Gastrocnemius medialis (tissue), 4 donors: ENCODE results near the gene EPM2AIP1.

Experiments
- CTCF ChIP-seq, 5 experiments: fragments of 450-650 bp in 3 of 5; fragments of 200-600 bp in 2 of 5; sonication (generic) in 2 of 5; IDR thresholded peaks in 4 of 5; conservative IDR thresholded peaks in 1 of 5; 1 replicate in 4 of 5; 2 replicates in 1 of 5; pipeline ENCODE4 v1.5.1; 2016 to 2019; ENCODE audit warnings: antibody characterized with exemption in 5 of 5, mild to moderate bottlenecking in 3 of 5, moderate library complexity in 3 of 5
- POLR2A ChIP-seq, 2 donors: fragments of 450-650 bp; IDR thresholded peaks; one replicate each; pipeline ENCODE4 v1.6.1; 2017; ENCODE audit warnings: antibody characterized with exemption in 2 of 2, mild to moderate bottlenecking in 2 of 2, moderate library complexity in 2 of 2

GRCh38 chr3:36988356-36988755 is 4.6 kb downstream of the EPM2AIP1 start:
- TF ChIP-seq CTCF (IDR thresholded peaks at IDR 0.05 in 4 of 5, conservative IDR thresholded peaks at IDR 0.05 in 1 of 5) (no peak), POLR2A (IDR thresholded peaks at IDR 0.05) (no peak)
